GM23338 (cell line): ENCODE results near the gene KRT75. TPM values are rescaled to one million over a fixed set of nuclear protein-coding genes. Genes with fewer than 3 reads are reported as not detected.

Source experiments
- ATAC-seq: fragments of 200-7000 bp; cut with Tn5 transposase; 3 replicates; pipeline ENCODE4 v1.9.1; 2020
- DNase-seq: peaks from one replicate; pipeline ENCODE4 v3.0.0-alpha.2; 2015; ENCODE audit warnings: low spot score
- H2AFZ ChIP-seq: fragments of 200-600 bp; sonication (generic); 2 replicates; pipeline ENCODE4 v1.8.0; 2016; ENCODE audit warnings: antibody characterized with exemption, mild to moderate bottlenecking, moderate library complexity
- H3F3A ChIP-seq: fragments of 200-600 bp; sonication (generic); replicated peaks from 2 replicates; pipeline ENCODE4 v1.8.0; 2017; ENCODE audit warnings: antibody characterized with exemption, mixed run types, low read depth
- H3K27ac ChIP-seq: fragments of 200-600 bp; sonication (generic); 2 replicates; pipeline ENCODE4 v1.6.1; 2016; ENCODE audit warnings: low read depth
- H3K27me3 ChIP-seq: fragments of 200-600 bp; sonication (generic); 2 replicates; pipeline ENCODE4 v1.8.0; 2016; ENCODE audit warnings: mild to moderate bottlenecking, mixed run types, moderate library complexity; ENCODE audit not compliant: insufficient read depth
- H3K36me3 ChIP-seq: fragments of 200-600 bp; sonication (generic); 2 replicates; pipeline ENCODE4 v1.8.0; 2016; ENCODE audit warnings: mild to moderate bottlenecking; ENCODE audit not compliant: insufficient read depth
- H3K4me1 ChIP-seq: fragments of 200-600 bp; sonication (generic); 2 replicates; pipeline ENCODE4 v1.8.0; 2016; ENCODE audit warnings: mild to moderate bottlenecking, moderate library complexity; ENCODE audit not compliant: insufficient read depth
- H3K4me2 ChIP-seq: fragments of 200-600 bp; sonication (generic); 2 replicates; pipeline ENCODE4 v1.7.1; 2017; ENCODE audit warnings: mixed run types
- H3K4me3 ChIP-seq: fragments of 200-600 bp; sonication (generic); 2 replicates; pipeline ENCODE4 v1.6.1; 2016; ENCODE audit warnings: mixed run types
- H3K79me2 ChIP-seq: fragments of 200-600 bp; sonication (generic); replicated peaks from 2 replicates; pipeline ENCODE4 v1.8.0; 2017; ENCODE audit warnings: mild to moderate bottlenecking; ENCODE audit not compliant: insufficient read depth
- H3K9me2 ChIP-seq: fragments of 200-600 bp; sonication (generic); 2 replicates; pipeline ENCODE4 v1.8.0; 2017; ENCODE audit not compliant: insufficient read depth
- H4K20me1 ChIP-seq: fragments of 200-600 bp; sonication (generic); replicated peaks from 2 replicates; pipeline ENCODE4 v1.8.0; 2017; ENCODE audit warnings: mild to moderate bottlenecking; ENCODE audit not compliant: insufficient read depth
- H3K27ac Mint-ChIP-seq: 2 replicates; pipeline ENCODE4 v1.8.0; 2020; ENCODE audit warnings: inconsistent platforms, mild to moderate bottlenecking, moderate library complexity, mixed read lengths
- H3K27me3 Mint-ChIP-seq: 3 replicates; pipeline ENCODE4 v1.8.0; 2022; ENCODE audit warnings: low read depth, mild to moderate bottlenecking, moderate library complexity, mixed read lengths, inconsistent platforms; ENCODE audit not compliant: insufficient read depth, poor library complexity
- H3K36me3 Mint-ChIP-seq: 3 replicates; pipeline ENCODE4 v1.8.0; 2021; ENCODE audit warnings: low read depth, mild to moderate bottlenecking, inconsistent platforms, moderate library complexity, mixed read lengths
- H3K4me1 Mint-ChIP-seq: 3 replicates; pipeline ENCODE4 v1.8.0; 2020; ENCODE audit warnings: mild to moderate bottlenecking, inconsistent platforms, mixed read lengths
- H3K4me3 Mint-ChIP-seq: 3 replicates; pipeline ENCODE4 v1.8.0; 2021; ENCODE audit warnings: moderate library complexity, mild to moderate bottlenecking, inconsistent platforms, mixed read lengths
- H3K9me3 Mint-ChIP-seq: 3 replicates; pipeline ENCODE4 v1.8.0; 2020; ENCODE audit warnings: moderate library complexity, mild to moderate bottlenecking, inconsistent platforms, mixed read lengths
- CREB1 ChIP-seq: fragments of 250-450 bp; sonication (Bioruptor Pico); IDR thresholded peaks from 2 replicates; pipeline ENCODE4 v1.5.0; 2020; ENCODE audit warnings: low read depth, mild to moderate bottlenecking, moderate library complexity
- ETS1 ChIP-seq: IDR thresholded peaks from 2 replicates; pipeline ENCODE4 v1.6.1; 2016; ENCODE audit warnings: antibody characterized with exemption
- EZH2 ChIP-seq: fragments of 200-600 bp; sonication (generic); IDR thresholded peaks from one replicate; pipeline ENCODE4 v1.8.0; 2017; ENCODE audit warnings: antibody characterized with exemption, mild to moderate bottlenecking, low read depth; ENCODE audit not compliant: unreplicated experiment
- EZH2phosphoT487 ChIP-seq: fragments of 200-600 bp; sonication (generic); IDR thresholded peaks from one replicate; pipeline ENCODE4 v1.8.1; 2018; ENCODE audit warnings: antibody characterized with exemption; ENCODE audit not compliant: unreplicated experiment
- JUNB ChIP-seq: IDR thresholded peaks from one replicate; pipeline ENCODE4 v1.6.1; 2016; ENCODE audit warnings: antibody characterized with exemption; ENCODE audit not compliant: unreplicated experiment
- NANOG ChIP-seq: IDR thresholded peaks from 2 replicates; pipeline ENCODE4 v1.6.1; 2016; ENCODE audit warnings: antibody characterized with exemption, borderline replicate concordance
- POLR2AphosphoS5 ChIP-seq: IDR thresholded peaks from 2 replicates; pipeline ENCODE4 v1.6.1; 2016; ENCODE audit warnings: antibody characterized with exemption, low read depth
- REST ChIP-seq: IDR thresholded peaks from one replicate; pipeline ENCODE4 v1.6.1; 2018; ENCODE audit warnings: antibody characterized with exemption; ENCODE audit not compliant: unreplicated experiment
- STAT1 ChIP-seq: IDR thresholded peaks from one replicate; pipeline ENCODE4 v1.6.1; 2016; ENCODE audit warnings: antibody characterized with exemption; ENCODE audit not compliant: unreplicated experiment
- ZNF114 ChIP-seq: fragments of 250-450 bp; sonication (Bioruptor Pico); IDR thresholded peaks from 2 replicates; pipeline ENCODE4 v1.5.0; 2020; ENCODE audit warnings: mild to moderate bottlenecking, moderate library complexity
- ZNF331 ChIP-seq: fragments of 250-450 bp; sonication (Bioruptor Pico); IDR thresholded peaks from 2 replicates; pipeline ENCODE4 v1.5.0; 2020; ENCODE audit warnings: low read depth, mild to moderate bottlenecking, moderate library complexity
- ZNF462 ChIP-seq: fragments of 250-450 bp; sonication (Bioruptor Pico); IDR thresholded peaks from 2 replicates; pipeline ENCODE4 v1.5.0; 2020; ENCODE audit warnings: mild to moderate bottlenecking, moderate library complexity
- polyA plus RNA-seq: library from polyadenylated mRNA; unstranded; fragments of >200 nt; fragmentation: Nextera tagmentation; extraction: Ambion mirVana; gene quantifications from 2 replicates; pipeline ENCODE4 v1.2.1, GENCODE V29; 2016
- total RNA-seq: library from RNA; depleted of rRNA; stranded (reverse); fragments of >200 nt; shearing (Covaris generic); gene quantifications from 2 replicates; pipeline ENCODE4 v1.2.3, GENCODE V29; 2014
- TF ChIP-seq, protein P1 (sequence below), 2 experiments: fragments of 200-600 bp in 1 of 2; sonication (generic) in 1 of 2; conservative IDR thresholded peaks; 2 replicates each; pipeline versions ENCODE4 v1.5.1 to v1.6.1; 2016 to 2017; ENCODE audit warnings: antibody characterized with exemption in 2 of 2, low read depth in 2 of 2, mild to moderate bottlenecking in 2 of 2, moderate library complexity in 1 of 2

The KRT75 gene
- total and polyA plus RNA-seq, 2 experiments from 2014 or later: not detected

DNA sequence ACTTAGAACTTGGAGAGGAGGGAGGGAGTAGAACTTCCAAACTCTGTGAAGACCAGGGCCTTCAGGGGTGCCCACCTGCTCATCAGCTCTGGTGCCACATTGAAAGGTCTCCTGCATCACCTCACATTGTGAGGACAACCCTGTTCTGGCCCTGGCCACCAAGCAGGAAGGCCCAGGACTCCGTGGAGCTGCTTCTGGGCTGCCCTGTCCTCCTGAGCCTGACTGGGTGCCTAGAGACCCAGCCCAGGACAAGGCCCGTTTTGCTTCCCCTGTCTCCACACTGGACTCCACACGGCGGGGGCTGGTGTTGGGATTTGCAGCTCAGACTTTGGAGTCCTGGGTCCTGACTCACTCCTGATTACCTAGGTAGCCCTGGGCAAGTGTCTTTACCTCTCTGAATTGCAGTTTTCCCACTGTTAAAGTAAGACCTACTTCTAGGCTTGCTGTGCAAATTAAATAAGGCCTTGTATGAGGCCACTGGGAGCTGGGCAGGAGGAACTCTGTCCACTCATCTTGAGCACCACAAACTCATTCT, 15.5 kb downstream of the KRT75 start:
- Histone ChIP-seq H2AFZ (no peak overlapping the region), H3K79me2 (no peaks in the 10 kb centered on the region), H3K27me3 (no peaks in the 10 kb centered on the region), H3F3A (no peaks in the 10 kb centered on the region), H3K4me1 (no peaks in the 10 kb centered on the region), H3K36me3 (no peaks in the 10 kb centered on the region), H3K4me2 (no peak overlapping the region), H4K20me1 (no peaks in the 10 kb centered on the region), H3K9me2 (0 out of 2 replicates have a peak, but pooled peaks cover 3% of the 10 kb centered on the region), H3K4me3 (no peak overlapping the region), H3K27ac (no peak overlapping the region)
- Mint-ChIP-seq H3K27me3 (peaks cover 2% of the 10 kb centered on the region), H3K27ac (no peak overlapping the region), H3K9me3 (no peaks in the 10 kb centered on the region; the same call in 2 of the 3 replicates), H3K4me3 (no peak overlapping the region), H3K36me3 (no peaks in the 10 kb centered on the region), H3K4me1 (peaks cover 9% of the 10 kb centered on the region)
- ATAC-seq (no peak), DNase-seq (no peak)
- TF ChIP-seq EZH2phosphoT487 (no peak), ZNF331 (CRISPR knock-in tag) (no peak), ZNF462 (CRISPR knock-in tag) (no peak), STAT1 (no peak), JUNB (no peak), NANOG (no peak), ETS1 (no peak), REST (no peak), CREB1 (CRISPR knock-in tag) (no peak), POLR2AphosphoS5 (no peak), ZNF114 (CRISPR knock-in tag) (no peak), EZH2 (no peak)
- TF ChIP-seq, protein P1, sequence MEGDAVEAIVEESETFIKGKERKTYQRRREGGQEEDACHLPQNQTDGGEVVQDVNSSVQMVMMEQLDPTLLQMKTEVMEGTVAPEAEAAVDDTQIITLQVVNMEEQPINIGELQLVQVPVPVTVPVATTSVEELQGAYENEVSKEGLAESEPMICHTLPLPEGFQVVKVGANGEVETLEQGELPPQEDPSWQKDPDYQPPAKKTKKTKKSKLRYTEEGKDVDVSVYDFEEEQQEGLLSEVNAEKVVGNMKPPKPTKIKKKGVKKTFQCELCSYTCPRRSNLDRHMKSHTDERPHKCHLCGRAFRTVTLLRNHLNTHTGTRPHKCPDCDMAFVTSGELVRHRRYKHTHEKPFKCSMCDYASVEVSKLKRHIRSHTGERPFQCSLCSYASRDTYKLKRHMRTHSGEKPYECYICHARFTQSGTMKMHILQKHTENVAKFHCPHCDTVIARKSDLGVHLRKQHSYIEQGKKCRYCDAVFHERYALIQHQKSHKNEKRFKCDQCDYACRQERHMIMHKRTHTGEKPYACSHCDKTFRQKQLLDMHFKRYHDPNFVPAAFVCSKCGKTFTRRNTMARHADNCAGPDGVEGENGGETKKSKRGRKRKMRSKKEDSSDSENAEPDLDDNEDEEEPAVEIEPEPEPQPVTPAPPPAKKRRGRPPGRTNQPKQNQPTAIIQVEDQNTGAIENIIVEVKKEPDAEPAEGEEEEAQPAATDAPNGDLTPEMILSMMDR (conservative IDR thresholded peaks at IDR 0.05; ENCODE audit: low read depth in 2 of 2): no peak
